ENCODE results near the gene PPP4R1.
"Not testable (repeated sequence)": the region's sequence is repeated elsewhere in the genome, so short reads cannot be mapped to it uniquely, and the experiment has no call there.

Gene PPP4R1

DNA sequence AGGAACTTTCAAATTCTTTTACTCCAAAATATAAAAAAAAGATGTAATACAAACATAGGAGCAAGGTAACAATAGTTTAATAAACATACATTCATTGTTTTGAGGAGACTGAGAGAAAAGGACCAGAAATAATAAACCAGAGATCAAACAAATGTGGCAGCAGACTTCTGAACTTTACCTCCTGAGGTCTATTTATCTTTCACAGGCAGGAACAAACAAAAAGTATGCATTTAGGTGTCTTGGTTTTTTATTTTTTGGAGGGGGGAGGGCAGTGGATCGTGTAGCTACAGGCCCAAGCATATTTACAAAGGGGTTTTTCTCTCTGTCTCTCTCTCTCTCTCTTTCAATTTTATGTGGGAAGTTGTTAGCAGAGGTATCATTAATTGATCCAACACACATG, 5.6 kb downstream of the PPP4R1 start:
- DNase-seq (ENCODE audit: low read depth): no peak
- no peak overlapping the region for H3K4me3 ChIP-seq (ENCODE audit: low read length)
- no peak for TF ChIP-seq CTCF (IDR thresholded peaks at IDR 0.05; ENCODE audit: insufficient read depth, low read depth, low read length, missing control alignments)

DNA sequence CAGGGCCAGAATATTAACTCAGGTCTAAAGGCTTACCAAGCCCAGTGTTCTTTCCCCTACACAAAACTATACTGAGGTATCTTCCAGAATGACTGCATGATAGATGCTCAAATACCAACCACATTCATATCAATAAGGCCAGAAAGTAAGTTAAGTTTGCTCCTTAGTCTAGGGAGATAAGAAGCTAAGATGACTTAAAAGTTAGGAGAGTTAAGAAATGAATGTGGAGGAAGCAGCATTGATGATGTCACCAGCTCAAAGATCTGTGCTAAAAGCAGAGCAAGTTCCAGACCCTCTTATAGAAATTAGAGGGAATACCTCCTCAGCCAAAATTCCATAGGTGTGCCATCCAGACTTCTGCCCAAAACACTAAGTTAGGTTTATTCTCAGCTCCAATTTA, 6.1 kb downstream of the PPP4R1 start:
- no peak for DNase-seq (ENCODE audit: low read depth)
- TF ChIP-seq CTCF (IDR thresholded peaks at IDR 0.05; ENCODE audit: insufficient read depth, low read depth, low read length, missing control alignments): no peak
- no peak overlapping the region for H3K4me3 ChIP-seq (ENCODE audit: low read length)

DNA sequence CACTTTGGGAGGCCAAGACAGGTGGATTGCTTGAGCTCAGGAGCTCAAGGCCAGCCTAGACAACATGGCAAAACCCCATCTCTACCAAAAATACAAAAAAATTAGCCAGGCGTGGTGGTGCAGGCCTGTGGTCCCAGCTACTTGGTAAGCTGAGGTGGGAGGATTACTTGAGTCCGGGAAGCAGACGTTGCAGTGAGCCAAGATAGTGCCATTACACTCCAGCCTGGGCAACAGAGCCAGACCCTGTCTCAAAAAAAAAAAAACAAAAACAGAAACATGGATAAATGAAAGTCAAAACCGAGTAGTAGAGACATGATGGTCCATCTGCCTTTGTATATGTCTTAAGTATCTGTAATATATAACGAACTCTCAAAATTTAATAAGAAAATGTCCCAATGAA, 7.2 kb downstream of the PPP4R1 start:
- not testable (repeated sequence) for DNase-seq (ENCODE audit: low read depth); H3K4me3 ChIP-seq (ENCODE audit: low read length)

DNA sequence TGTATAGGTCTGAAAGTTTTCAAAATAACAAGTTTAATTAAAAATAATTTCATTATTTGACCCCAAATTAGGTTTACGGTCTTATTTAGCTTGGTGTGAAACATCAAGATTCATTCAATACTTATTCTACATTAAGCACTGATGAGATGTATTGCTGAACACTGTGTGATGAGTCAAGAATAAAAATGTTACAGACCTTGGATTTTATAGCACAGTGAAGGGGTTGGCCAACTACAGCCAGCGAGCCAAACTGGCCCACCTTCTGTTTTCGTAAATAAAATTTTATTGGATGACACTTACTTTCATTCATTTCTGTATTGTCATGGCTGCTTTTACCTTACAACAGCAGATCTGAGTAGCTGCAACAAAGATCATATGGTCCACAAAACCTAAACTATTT, 8.3 kb downstream of the PPP4R1 start:
- TF ChIP-seq CTCF (IDR thresholded peaks at IDR 0.05; ENCODE audit: insufficient read depth, low read depth, low read length, missing control alignments): no peak
- no peak for DNase-seq (ENCODE audit: low read depth)
- H3K4me3 ChIP-seq (ENCODE audit: low read length): no peak overlapping the region

GRCh38 chr18:9604348-9604747, 10.0 kb downstream of the PPP4R1 start:
- H3K4me3 ChIP-seq (ENCODE audit: low read length): no peak overlapping the region
- no peak for DNase-seq (ENCODE audit: low read depth)
- no peak for TF ChIP-seq CTCF (IDR thresholded peaks at IDR 0.05; ENCODE audit: insufficient read depth, low read depth, low read length, missing control alignments)

GRCh38 chr18:9599328-9599727, 15.0 kb downstream of the PPP4R1 start:
- H3K4me3 ChIP-seq (ENCODE audit: low read length): no peak overlapping the region
- no peak for TF ChIP-seq CTCF (IDR thresholded peaks at IDR 0.05; ENCODE audit: insufficient read depth, low read depth, low read length, missing control alignments)
- DNase-seq (ENCODE audit: low read depth): no peak

DNA sequence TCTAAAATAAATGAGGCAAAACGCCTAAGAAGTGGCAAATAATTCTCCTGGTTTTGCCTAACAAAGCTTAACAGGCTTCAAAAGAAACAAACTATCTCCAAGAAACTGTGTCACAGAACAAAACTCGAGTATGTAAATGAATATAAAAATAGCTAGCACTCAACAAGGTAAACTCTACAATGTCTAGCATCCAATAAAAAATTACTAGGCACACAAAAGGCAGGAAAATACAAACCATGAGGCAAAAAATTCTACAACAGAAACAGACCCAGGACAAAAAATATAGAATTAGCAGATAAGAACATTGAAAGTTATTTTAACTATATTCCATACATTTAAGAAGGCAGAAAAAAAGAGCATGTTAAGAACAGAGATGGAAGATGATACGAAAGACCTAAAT, 16.8 kb downstream of the PPP4R1 start:
- DNase-seq (ENCODE audit: low read depth): no peak
- no peak for TF ChIP-seq CTCF (IDR thresholded peaks at IDR 0.05; ENCODE audit: insufficient read depth, low read depth, low read length, missing control alignments)
- no peak overlapping the region for H3K4me3 ChIP-seq (ENCODE audit: low read length)
